Endodermal cell (in vitro differentiated cells): ENCODE measurements around the gene NCKAP5. TPM values are rescaled to one million over a fixed set of nuclear protein-coding genes. Genes with fewer than 3 reads are reported as not detected.

Experiments
- DNase-seq: peaks from one replicate; pipeline ENCODE4 v3.0.0-alpha.2; 2017
- H3K27ac ChIP-seq: 2 replicates; pipeline ENCODE4 v1.5.1; 2013; ENCODE audit warnings: mild to moderate bottlenecking, low read depth, low read length, moderate library complexity
- H3K27me3 ChIP-seq: 2 replicates; pipeline ENCODE4 v1.6.1; 2013; ENCODE audit warnings: mild to moderate bottlenecking, low read length, moderate library complexity; ENCODE audit not compliant: insufficient read depth, control insufficient read depth, poor library complexity, severe bottlenecking
- H3K36me3 ChIP-seq: 2 replicates; pipeline ENCODE4 v1.7.0; 2013; ENCODE audit warnings: mild to moderate bottlenecking, low read length, moderate library complexity; ENCODE audit not compliant: control insufficient read depth, insufficient read depth
- H3K4me1 ChIP-seq: one replicate; pipeline ENCODE4 v1.7.0; 2013; ENCODE audit warnings: low read length; ENCODE audit not compliant: control insufficient read depth, insufficient read depth
- H3K4me3 ChIP-seq: 2 replicates; pipeline ENCODE4 v1.5.1; 2013; ENCODE audit warnings: mild to moderate bottlenecking, low read length, moderate library complexity
- H3K9ac ChIP-seq: 2 replicates; pipeline ENCODE4 v1.6.1; 2013; ENCODE audit warnings: mild to moderate bottlenecking, low read length, moderate library complexity; ENCODE audit not compliant: poor library complexity, severe bottlenecking; ENCODE audit errors: extremely low read depth
- H3K9me3 ChIP-seq: 2 replicates; pipeline ENCODE4 v1.6.1; 2013; ENCODE audit warnings: mild to moderate bottlenecking, low read length, moderate library complexity; ENCODE audit not compliant: control insufficient read depth
- H3K27ac Mint-ChIP-seq: 2 replicates; pipeline ENCODE4 v1.8.0; 2020; ENCODE audit warnings: mixed read lengths
- H3K27me3 Mint-ChIP-seq: 2 replicates; pipeline ENCODE4 v1.8.0; 2021; ENCODE audit warnings: mild to moderate bottlenecking, mixed read lengths; ENCODE audit not compliant: insufficient read depth
- H3K36me3 Mint-ChIP-seq: 2 replicates; pipeline ENCODE4 v1.8.0; 2020; ENCODE audit warnings: low read depth, mixed read lengths
- H3K4me1 Mint-ChIP-seq: 2 replicates; pipeline ENCODE4 v1.8.0; 2020; ENCODE audit warnings: mixed read lengths
- H3K4me3 Mint-ChIP-seq: 2 replicates; pipeline ENCODE4 v1.8.0; 2020; ENCODE audit warnings: mild to moderate bottlenecking, moderate library complexity, mixed read lengths
- H3K9me3 Mint-ChIP-seq: 2 replicates; pipeline ENCODE4 v1.8.0; 2020; ENCODE audit warnings: mild to moderate bottlenecking, mixed read lengths
- CTCF ChIP-seq: fragments of 200-600 bp; sonication (generic); conservative IDR thresholded peaks from 2 replicates; pipeline ENCODE4 v1.5.0; 2021; ENCODE audit warnings: antibody characterized with exemption, mild to moderate bottlenecking
- WGBS, 2 experiments: methylation state at CpG; one replicate each; pipeline versions ENCODE4 v1.1.5 to v1.1.7; 2013; ENCODE audit warnings: missing lambda C conversion rate in 2 of 2, mixed read lengths in 1 of 2; ENCODE audit not compliant: insufficient coverage in 1 of 2, insufficient read length in 1 of 2; 5-methylcytosine and 5-hydroxymethylcytosine counted together
- total RNA-seq, 2 donors: library from RNA; stranded (reverse); fragmentation: NEBNext Ultra II Directional in 1 of 2; extraction: Animal tissue kit (Norgen Biotek cat#: 25700) in 1 of 2; gene quantifications; 2 replicates in 1 of 2; 3 replicates in 1 of 2; pipeline ENCODE4 v1.2.1, GENCODE V29; 2021

NCKAP5 gene
- total RNA-seq, 2 donors from 2014 or later: 0.58 to 0.92 TPM

- Histone ChIP-seq H3K27me3 (peaks cover 4% of the 10 kb centered on the region), H3K4me1 (no peaks in the 10 kb centered on the region), H3K27ac (no peak overlapping the region), H3K9me3 (no peaks in the 10 kb centered on the region), H3K4me3 (no peak overlapping the region), H3K36me3 (no peaks in the 10 kb centered on the region), H3K9ac (no peak overlapping the region)
- no peaks in the 10 kb centered on the region for H3K36me3 Mint-ChIP-seq
- H3K27me3 Mint-ChIP-seq: no peaks in the 10 kb centered on the region
- 90 to 93% methylated on average over 4 to 10 of the region's 10 CpGs for WGBS, 2 experiments
- TF ChIP-seq CTCF: no peak
- no peaks in the 10 kb centered on the region for H3K9me3 Mint-ChIP-seq
- H3K4me3 Mint-ChIP-seq: no peak overlapping the region
- DNase-seq: no peak
- no peaks in the 10 kb centered on the region for H3K4me1 Mint-ChIP-seq
- no peak overlapping the region for H3K27ac Mint-ChIP-seq
Observed at GRCh38 chr2:133169274-133169912, 398.9 kb downstream of the NCKAP5 start.

- Mint-ChIP-seq H3K36me3 (no peaks in the 10 kb centered on the region), H3K4me1 (no peaks in the 10 kb centered on the region), H3K9me3 (no peaks in the 10 kb centered on the region), H3K27ac (no peak overlapping the region), H3K4me3 (no peak overlapping the region), H3K27me3 (no peaks in the 10 kb centered on the region)
- TF ChIP-seq CTCF: no peak
- Histone ChIP-seq H3K36me3 (no peaks in the 10 kb centered on the region), H3K27me3 (peaks cover 4% of the 10 kb centered on the region), H3K4me1 (no peaks in the 10 kb centered on the region), H3K9ac (no peak overlapping the region), H3K9me3 (no peaks in the 10 kb centered on the region), H3K4me3 (no peak overlapping the region), H3K27ac (no peak overlapping the region)
- DNase-seq: no peak
- 96 to 100% methylated on average over 2 to 3 of the region's 3 CpGs for WGBS, 2 experiments
Observed at GRCh38 chr2:133167990-133168389, 400.3 kb downstream of the NCKAP5 start.

- Histone ChIP-seq H3K27me3 (peaks cover 4% of the 10 kb centered on the region), H3K4me1 (no peaks in the 10 kb centered on the region), H3K4me3 (no peak overlapping the region), H3K9me3 (no peaks in the 10 kb centered on the region), H3K36me3 (no peaks in the 10 kb centered on the region), H3K9ac (no peak overlapping the region), H3K27ac (no peak overlapping the region)
- Mint-ChIP-seq H3K4me3 (no peak overlapping the region), H3K9me3 (no peaks in the 10 kb centered on the region), H3K27me3 (no peaks in the 10 kb centered on the region), H3K27ac (no peak overlapping the region), H3K36me3 (no peaks in the 10 kb centered on the region), H3K4me1 (no peaks in the 10 kb centered on the region)
- no peak for DNase-seq
- TF ChIP-seq CTCF: no peak
- 91% methylated on average over 3 of the region's 3 CpGs; no CpG with 5 or more reads in 1 of the 2 experiments for WGBS, 2 experiments
Observed at GRCh38 chr2:133167223-133167622, 401.0 kb downstream of the NCKAP5 start.
